C4-2B (cell line): ENCODE data around the gene RXFP2.
A peak's percentile ranks its signal among the peaks of the same experiment; 100 is the strongest.

Source experiments
- H3K27ac ChIP-seq: fragments of 450-650 bp; 2 replicates; pipeline ENCODE4 v1.5.1; 2017
- CTCF ChIP-seq: fragments of 450-650 bp; conservative IDR thresholded peaks from 2 replicates; pipeline ENCODE4 v1.5.1; 2017; ENCODE audit warnings: mild to moderate bottlenecking
- ZFX ChIP-seq: fragments of 450-650 bp; IDR thresholded peaks from 2 replicates; pipeline ENCODE4 v1.6.1; 2017

Gene RXFP2

GRCh38 chr13:31739226-31739625, at the start of gene RXFP2:
TSS of gene RXFP2 (plus strand) at chr13:31739526. CDS start at chr13:31739613, 87 bp downstream.
- H3K27ac ChIP-seq = no peak within 1 kb of the TSS
- TF ChIP-seq CTCF = no peak
- TF ChIP-seq ZFX = no peak

GRCh38 chr13:31697290-31697689, 42.0 kb upstream of the RXFP2 start:
- TF ChIP-seq ZFX = no peak
- no peak for TF ChIP-seq CTCF
- H3K27ac ChIP-seq = no peak overlapping the region

GRCh38 chr13:31699650-31700049, 39.7 kb upstream of the RXFP2 start:
- no peak overlapping the region for H3K27ac ChIP-seq
- no peak for TF ChIP-seq ZFX
- TF ChIP-seq CTCF = peak; percentile 32

GRCh38 chr13:31703780-31704179, 35.5 kb upstream of the RXFP2 start:
- no peak for TF ChIP-seq CTCF
- no peak for TF ChIP-seq ZFX
- no peak overlapping the region for H3K27ac ChIP-seq

- no peak overlapping the region for H3K27ac ChIP-seq
- TF ChIP-seq ZFX (no peak), CTCF (no peak)
These were observed 33.2 kb upstream of the RXFP2 start for GRCh38 chr13:31706105-31706504.

GRCh38 chr13:31717583-31717982, 21.7 kb upstream of the RXFP2 start:
- TF ChIP-seq ZFX (no peak), CTCF (no peak)

GRCh38 chr13:31719214-31719613, 20.1 kb upstream of the RXFP2 start:
- TF ChIP-seq CTCF (no peak), ZFX (no peak)

More at GRCh38 chr13:31717583-31717982, 21.7 kb upstream of the RXFP2 start:
- H3K27ac ChIP-seq = no peak overlapping the region

More at GRCh38 chr13:31719214-31719613, 20.1 kb upstream of the RXFP2 start:
- no peak overlapping the region for H3K27ac ChIP-seq
